ENCODE data around the gene C1R. TPM values are rescaled to one million over a fixed set of nuclear protein-coding genes. Genes with fewer than 3 reads are reported as not detected.

The C1R gene
- total and polyA plus RNA-seq, 4 donors: 268 to 525 (median 434) TPM

DNA sequence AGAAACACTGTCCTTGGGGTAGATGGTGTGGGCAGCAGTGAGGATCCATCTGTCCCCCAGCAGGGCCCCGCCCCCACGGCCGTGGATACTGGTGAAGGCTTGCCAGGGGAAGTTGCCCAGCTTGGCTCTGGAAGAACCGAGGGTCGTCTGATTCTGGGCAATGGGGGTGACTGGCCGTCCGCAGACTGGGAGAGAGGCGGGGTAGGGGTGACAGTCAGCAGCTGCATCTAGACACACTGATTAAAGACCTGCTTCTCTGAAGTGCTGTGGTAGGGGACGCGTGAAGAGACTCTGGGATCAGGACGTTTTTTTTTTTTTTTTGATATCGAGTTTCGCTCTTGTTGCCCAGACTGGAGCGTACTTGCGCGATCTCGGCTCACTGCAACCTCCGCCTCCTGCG lies 4.7 kb upstream of the C1R start:
- TF ChIP-seq, protein P1, sequence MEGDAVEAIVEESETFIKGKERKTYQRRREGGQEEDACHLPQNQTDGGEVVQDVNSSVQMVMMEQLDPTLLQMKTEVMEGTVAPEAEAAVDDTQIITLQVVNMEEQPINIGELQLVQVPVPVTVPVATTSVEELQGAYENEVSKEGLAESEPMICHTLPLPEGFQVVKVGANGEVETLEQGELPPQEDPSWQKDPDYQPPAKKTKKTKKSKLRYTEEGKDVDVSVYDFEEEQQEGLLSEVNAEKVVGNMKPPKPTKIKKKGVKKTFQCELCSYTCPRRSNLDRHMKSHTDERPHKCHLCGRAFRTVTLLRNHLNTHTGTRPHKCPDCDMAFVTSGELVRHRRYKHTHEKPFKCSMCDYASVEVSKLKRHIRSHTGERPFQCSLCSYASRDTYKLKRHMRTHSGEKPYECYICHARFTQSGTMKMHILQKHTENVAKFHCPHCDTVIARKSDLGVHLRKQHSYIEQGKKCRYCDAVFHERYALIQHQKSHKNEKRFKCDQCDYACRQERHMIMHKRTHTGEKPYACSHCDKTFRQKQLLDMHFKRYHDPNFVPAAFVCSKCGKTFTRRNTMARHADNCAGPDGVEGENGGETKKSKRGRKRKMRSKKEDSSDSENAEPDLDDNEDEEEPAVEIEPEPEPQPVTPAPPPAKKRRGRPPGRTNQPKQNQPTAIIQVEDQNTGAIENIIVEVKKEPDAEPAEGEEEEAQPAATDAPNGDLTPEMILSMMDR (IDR thresholded peaks at IDR 0.05; ENCODE audit: control extremely low read depth, extremely low read depth): no peak
- Histone ChIP-seq H3K4me3 (no peak overlapping the region), H3K27me3 (ENCODE audit: control insufficient read depth in 3 of 3, insufficient read depth in 3 of 3, low read length in 2 of 3) (peaks cover 0 to 2% (median 0%) of the 10 kb centered on the region in 3 donors), H3K27ac (ENCODE audit: low read depth in 1 of 2, low read length in 1 of 2) (no peak overlapping the region), H3K4me1 (ENCODE audit: control insufficient read depth in 5 of 5, insufficient read depth in 5 of 5, low read length in 5 of 5) (peaks cover 0 to 8% (median 3%) of the 10 kb centered on the region in 5 donors), H3K9ac (ENCODE audit: insufficient read depth in 1 of 2, low read length in 2 of 2) (no peak overlapping the region), H3K9me3 (ENCODE audit: control insufficient read depth in 4 of 4, insufficient read depth in 3 of 4, low read length in 3 of 4) (no peaks in the 10 kb centered on the region), H3K36me3 (ENCODE audit: control insufficient read depth in 4 of 4, insufficient read depth in 4 of 4, low read length in 4 of 4) (peaks cover 0 to 12% (median 9%) of the 10 kb centered on the region in 4 donors)
- 88 to 89% methylated on average over 19 of the region's 19 CpGs for WGBS, 2 donors
- DNase-seq (no peak), ATAC-seq (ENCODE audit: insufficient read depth, low FRiP score) (no peak)

DNA sequence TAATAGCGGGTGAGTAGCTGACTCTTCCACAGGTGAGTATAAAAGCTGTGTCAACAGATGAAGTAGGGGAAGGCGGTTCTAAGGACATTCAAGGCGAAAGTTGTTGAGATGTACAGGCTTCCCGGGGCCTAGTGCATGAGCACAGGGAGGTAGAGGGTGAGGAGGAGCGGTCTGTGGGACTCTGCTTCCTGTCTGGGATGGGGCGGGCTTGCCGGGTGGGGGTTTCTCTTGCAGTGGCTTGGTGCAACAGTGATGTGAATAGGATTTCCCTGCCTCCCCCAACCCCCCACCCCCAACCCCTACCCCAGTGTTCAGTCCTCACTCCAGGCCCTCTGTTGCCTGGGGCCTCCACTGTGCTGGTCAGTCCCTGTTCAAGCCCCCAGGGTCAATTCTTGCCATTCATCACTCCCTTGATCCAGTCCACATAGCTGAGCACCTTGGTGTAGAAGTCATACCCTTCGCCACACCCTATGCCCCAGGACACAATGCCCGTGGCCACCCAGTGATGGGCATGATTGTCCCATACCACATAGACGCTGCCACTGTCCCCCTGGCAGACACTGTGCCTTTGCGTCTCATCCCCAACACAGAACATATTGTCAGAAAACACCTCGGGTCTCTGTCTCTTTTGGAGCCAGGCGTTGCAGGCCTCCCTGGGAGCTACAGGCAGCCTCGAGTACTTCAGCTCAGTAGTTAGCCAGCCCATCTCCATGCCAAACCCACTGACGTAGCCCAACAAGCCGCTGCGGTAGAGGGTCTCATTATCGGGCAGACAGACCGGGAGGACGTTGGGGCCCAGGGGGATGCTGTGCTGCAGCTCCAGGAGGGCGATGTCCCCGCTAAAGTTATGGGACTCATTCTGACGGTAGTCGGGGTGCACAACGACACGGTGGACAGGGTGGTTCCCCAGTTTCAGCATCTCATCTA lies 4.0 kb upstream of the C1R start:
- H3K27me3 ChIP-seq (ENCODE audit: control insufficient read depth in 3 of 3, insufficient read depth in 3 of 3, low read length in 2 of 3): peaks cover 0 to 2% (median 0%) of the 10 kb centered on the region in 3 donors
- ATAC-seq (ENCODE audit: insufficient read depth, low FRiP score) (no peak), DNase-seq (no peak)
- H3K27ac ChIP-seq (ENCODE audit: low read depth in 1 of 2, low read length in 1 of 2): no peak overlapping the region
- H3K9ac ChIP-seq (ENCODE audit: insufficient read depth in 1 of 2, low read length in 2 of 2): no peak overlapping the region
- H3K4me1 ChIP-seq (ENCODE audit: control insufficient read depth in 5 of 5, insufficient read depth in 5 of 5, low read length in 5 of 5): peaks cover 0 to 15% (median 9%) of the 10 kb centered on the region in 5 donors
- TF ChIP-seq, protein P1 (IDR thresholded peaks at IDR 0.05; ENCODE audit: control extremely low read depth, extremely low read depth): no peak
- no peak overlapping the region for H3K4me3 ChIP-seq
- peaks cover 0 to 12% (median 6%) of the 10 kb centered on the region in 4 donors for H3K36me3 ChIP-seq (ENCODE audit: control insufficient read depth in 4 of 4, insufficient read depth in 4 of 4, low read length in 4 of 4)
- no peaks in the 10 kb centered on the region for H3K9me3 ChIP-seq (ENCODE audit: control insufficient read depth in 4 of 4, insufficient read depth in 3 of 4, low read length in 3 of 4)
- WGBS, 2 donors: 82 to 85% methylated on average over 25 to 26 of the region's 26 CpGs

- no peak overlapping the region for H3K27ac ChIP-seq (ENCODE audit: low read depth in 1 of 2, low read length in 1 of 2)
- DNase-seq (no peak), ATAC-seq (ENCODE audit: insufficient read depth, low FRiP score) (no peak)
- peaks cover 0 to 2% (median 0%) of the 10 kb centered on the region in 3 donors for H3K27me3 ChIP-seq (ENCODE audit: control insufficient read depth in 3 of 3, insufficient read depth in 3 of 3, low read length in 2 of 3)
- no peaks in the 10 kb centered on the region for H3K9me3 ChIP-seq (ENCODE audit: control insufficient read depth in 4 of 4, insufficient read depth in 3 of 4, low read length in 3 of 4)
- no peak overlapping the region for H3K4me3 ChIP-seq
- peaks cover 0 to 25% (median 9%) of the 10 kb centered on the region in 5 donors for H3K4me1 ChIP-seq (ENCODE audit: control insufficient read depth in 5 of 5, insufficient read depth in 5 of 5, low read length in 5 of 5)
- peaks cover 0 to 13% (median 8%) of the 10 kb centered on the region in 4 donors for H3K36me3 ChIP-seq (ENCODE audit: control insufficient read depth in 4 of 4, insufficient read depth in 4 of 4, low read length in 4 of 4)
- TF ChIP-seq, protein P1 (IDR thresholded peaks at IDR 0.05; ENCODE audit: control extremely low read depth, extremely low read depth): no peak
- 64 to 73% methylated on average over 10 of the region's 10 CpGs for WGBS, 2 donors
- H3K9ac ChIP-seq (ENCODE audit: insufficient read depth in 1 of 2, low read length in 2 of 2): peak overlapping the region in 1 of 2 donors; percentile 13
Measured at GRCh38 chr12:7093892-7094291, 1.6 kb upstream of the C1R start.

Measured in lung (tissue), 12 donors.